Activated T-helper 1 cell treated with anti-CD3 and anti-CD28 coated beads, Interleukin-12 subunit alpha, Interleukin-12 subunit beta, Interleukin-2, Interleukin-4 antibody, amounts not matched to agents 30 ng/mL and 10 ng/mL and 1 ng/mL, durations not matched to agents 14 hours and 24 hours and 36 hours (primary cell): ENCODE measurements around the gene ACVRL1. TPM values are rescaled to one million over a fixed set of nuclear protein-coding genes. Genes with fewer than 3 reads are reported as not detected.

Experiments used
- DNase-seq: peaks from one replicate; pipeline ENCODE4 v3.0.0; 2021; ENCODE audit warnings: low spot score
- H3K27ac Mint-ChIP-seq: one replicate; pipeline ENCODE4 v1.8.0; 2021; ENCODE audit warnings: mild to moderate bottlenecking, mixed read lengths
- H3K27me3 Mint-ChIP-seq: one replicate; pipeline ENCODE4 v1.8.0; 2022; ENCODE audit warnings: mild to moderate bottlenecking, moderate library complexity, mixed read lengths; ENCODE audit not compliant: insufficient read depth
- H3K36me3 Mint-ChIP-seq: one replicate; pipeline ENCODE4 v1.8.0; 2021; ENCODE audit warnings: low read depth, mixed read lengths
- H3K4me1 Mint-ChIP-seq: one replicate; pipeline ENCODE4 v1.8.0; 2021; ENCODE audit warnings: low read depth, mixed read lengths
- H3K4me3 Mint-ChIP-seq: one replicate; pipeline ENCODE4 v1.8.0; 2021; ENCODE audit warnings: mild to moderate bottlenecking, moderate library complexity, mixed read lengths
- H3K9me3 Mint-ChIP-seq: one replicate; pipeline ENCODE4 v1.8.0; 2021; ENCODE audit warnings: mixed read lengths
- intact Hi-C: fragments of 100-400 bp; cut with micrococcal nuclease; formaldehyde crosslinking; loops from one replicate; pipeline ENCODE4 v1.15.1; 2024
- total RNA-seq: library from RNA; stranded (reverse); gene quantifications from 2 replicates; pipeline ENCODE4 v1.2.3, GENCODE V29; 2022

ACVRL1 gene
- total RNA-seq, 1 donor from 2014 or later = not detected

- Mint-ChIP-seq H3K4me3 (no peak overlapping the region), H3K27ac (no peak overlapping the region), H3K27me3 (peaks cover 7% of the 10 kb centered on the region), H3K4me1 (no peaks in the 10 kb centered on the region), H3K36me3 (no peaks in the 10 kb centered on the region), H3K9me3 (no peaks in the 10 kb centered on the region)
- DNase-seq = no peak
- intact Hi-C loops = no loop called here
Observed at GRCh38 chr12:51895378-51896135, 11.7 kb upstream of the ACVRL1 start.

GRCh38 chr12:51896236-51896635 is 11.1 kb upstream of the ACVRL1 start:
- no peaks in the 10 kb centered on the region for H3K9me3 Mint-ChIP-seq
- H3K4me3 Mint-ChIP-seq = no peak overlapping the region
- no peak overlapping the region for H3K27ac Mint-ChIP-seq
- no peaks in the 10 kb centered on the region for H3K36me3 Mint-ChIP-seq
- no peaks in the 10 kb centered on the region for H3K4me1 Mint-ChIP-seq
- peaks cover 7% of the 10 kb centered on the region for H3K27me3 Mint-ChIP-seq
- DNase-seq = no peak
- intact Hi-C loops = no loop called here

GRCh38 chr12:51897181-51897580 is 10.1 kb upstream of the ACVRL1 start:
- H3K27me3 Mint-ChIP-seq = peaks cover 7% of the 10 kb centered on the region
- H3K36me3 Mint-ChIP-seq = no peaks in the 10 kb centered on the region
- DNase-seq = no peak
- intact Hi-C loops = no loop called here
- no peaks in the 10 kb centered on the region for H3K4me1 Mint-ChIP-seq
- no peaks in the 10 kb centered on the region for H3K9me3 Mint-ChIP-seq
- H3K27ac Mint-ChIP-seq = no peak overlapping the region
- H3K4me3 Mint-ChIP-seq = no peak overlapping the region

- intact Hi-C loops = no loop called here
- Mint-ChIP-seq H3K9me3 (no peaks in the 10 kb centered on the region), H3K36me3 (no peaks in the 10 kb centered on the region), H3K4me3 (no peak overlapping the region), H3K4me1 (no peaks in the 10 kb centered on the region), H3K27me3 (peaks cover 4% of the 10 kb centered on the region), H3K27ac (no peak overlapping the region)
- DNase-seq = no peak
Observed at GRCh38 chr12:51898506-51898905, 8.8 kb upstream of the ACVRL1 start.

- peaks cover 4% of the 10 kb centered on the region for H3K27me3 Mint-ChIP-seq
- H3K27ac Mint-ChIP-seq = no peak overlapping the region
- no peaks in the 10 kb centered on the region for H3K9me3 Mint-ChIP-seq
- H3K4me3 Mint-ChIP-seq = no peak overlapping the region
- no peaks in the 10 kb centered on the region for H3K36me3 Mint-ChIP-seq
- no peaks in the 10 kb centered on the region for H3K4me1 Mint-ChIP-seq
- DNase-seq = no peak
- intact Hi-C loops = no loop called here
Observed at GRCh38 chr12:51898937-51899336, 8.4 kb upstream of the ACVRL1 start.

GRCh38 chr12:51900323-51900889 is 6.9 kb upstream of the ACVRL1 start:
- Mint-ChIP-seq H3K4me1 (no peaks in the 10 kb centered on the region), H3K27ac (no peak overlapping the region), H3K9me3 (no peaks in the 10 kb centered on the region), H3K36me3 (no peaks in the 10 kb centered on the region), H3K4me3 (no peak overlapping the region), H3K27me3 (peaks cover 4% of the 10 kb centered on the region)
- no peak for DNase-seq
- intact Hi-C loops = no loop called here

GRCh38 chr12:51901121-51901817 is 6.0 kb upstream of the ACVRL1 start:
- Mint-ChIP-seq H3K4me1 (no peaks in the 10 kb centered on the region), H3K27ac (no peak overlapping the region), H3K36me3 (no peaks in the 10 kb centered on the region)

GRCh38 chr12:51901881-51902280 is 5.4 kb upstream of the ACVRL1 start:
- no peaks in the 10 kb centered on the region for H3K36me3 Mint-ChIP-seq
- no peak overlapping the region for H3K4me3 Mint-ChIP-seq
- intact Hi-C loops = no loop called here
- H3K9me3 Mint-ChIP-seq = no peaks in the 10 kb centered on the region
- peaks cover 15% of the 10 kb centered on the region for H3K27me3 Mint-ChIP-seq
- no peak overlapping the region for H3K27ac Mint-ChIP-seq
- DNase-seq = no peak
- H3K4me1 Mint-ChIP-seq = no peaks in the 10 kb centered on the region

More at GRCh38 chr12:51901121-51901817, 6.0 kb upstream of the ACVRL1 start:
- Mint-ChIP-seq H3K4me3 (no peak overlapping the region), H3K9me3 (no peaks in the 10 kb centered on the region), H3K27me3 (peaks cover 11% of the 10 kb centered on the region)
- intact Hi-C loops = no loop called here
- no peak for DNase-seq

- intact Hi-C loops = no loop called here
- DNase-seq = no peak
- no peaks in the 10 kb centered on the region for H3K9me3 Mint-ChIP-seq
- no peak overlapping the region for H3K27ac Mint-ChIP-seq
- no peaks in the 10 kb centered on the region for H3K4me1 Mint-ChIP-seq
- H3K4me3 Mint-ChIP-seq = no peak overlapping the region
- H3K36me3 Mint-ChIP-seq = no peaks in the 10 kb centered on the region
- peaks cover 36% of the 10 kb centered on the region for H3K27me3 Mint-ChIP-seq
Observed at GRCh38 chr12:51904951-51905470, 2.3 kb upstream of the ACVRL1 start.

- Mint-ChIP-seq H3K27me3 (peaks cover 39% of the 10 kb centered on the region), H3K27ac (no peak overlapping the region), H3K4me1 (no peaks in the 10 kb centered on the region), H3K4me3 (no peak overlapping the region), H3K9me3 (no peaks in the 10 kb centered on the region), H3K36me3 (no peaks in the 10 kb centered on the region)
- DNase-seq = no peak
- intact Hi-C loops = no loop called here
Observed at GRCh38 chr12:51905471-51906429, 1.6 kb upstream of the ACVRL1 start.

- Mint-ChIP-seq H3K36me3 (no peaks in the 10 kb centered on the region), H3K27me3 (peaks cover 40% of the 10 kb centered on the region), H3K9me3 (no peaks in the 10 kb centered on the region), H3K27ac (no peak overlapping the region), H3K4me1 (no peaks in the 10 kb centered on the region), H3K4me3 (no peak overlapping the region)
- no peak for DNase-seq
- intact Hi-C loops = no loop called here
Observed at GRCh38 chr12:51906430-51907082, 748 bp upstream of the ACVRL1 start.

- Mint-ChIP-seq H3K36me3 (no peaks in the 10 kb centered on the region), H3K27ac (no peak overlapping the region), H3K9me3 (no peaks in the 10 kb centered on the region), H3K4me1 (no peaks in the 10 kb centered on the region), H3K27me3 (peaks cover 41% of the 10 kb centered on the region), H3K4me3 (no peak overlapping the region)
- intact Hi-C loops = no loop called here
- DNase-seq = no peak
Observed at GRCh38 chr12:51907856-51908425, 637 bp downstream of the ACVRL1 start.
